Esophagus squamous epithelium (tissue), 5 donors: ENCODE measurements around the gene NUP42. TPM values are rescaled to one million over a fixed set of nuclear protein-coding genes. Genes with fewer than 3 reads are reported as not detected.

Source experiments
- DNase-seq: peaks from one replicate; lab custom pipeline; 2025; lab: John Stamatoyannopoulos, UW
- H3K27ac ChIP-seq, 4 donors: fragments of 200-600 bp; sonication (generic); one replicate each; pipeline ENCODE4 v1.5.1; 2016 to 2019; ENCODE audit warnings: mild to moderate bottlenecking in 1 of 4
- H3K27me3 ChIP-seq, 4 donors: fragments of 200-600 bp; sonication (generic); 1 replicate in 3 of 4; 2 replicates in 1 of 4; pipeline versions ENCODE4 v1.5.1 to v1.6.0; 2017 to 2021; ENCODE audit warnings: antibody characterized with exemption in 1 of 4
- H3K36me3 ChIP-seq, 3 donors: fragments of 200-600 bp; sonication (generic); one replicate each; pipeline ENCODE4 v1.5.1; 2016 to 2019
- H3K4me1 ChIP-seq, 3 donors: fragments of 200-600 bp; sonication (generic); one replicate each; pipeline ENCODE4 v1.5.1; 2017 to 2019
- H3K4me3 ChIP-seq, 4 donors: fragments of 200-600 bp; sonication (generic); 1 replicate in 3 of 4; 2 replicates in 1 of 4; pipeline ENCODE4 v1.5.1; 2016 to 2019; ENCODE audit warnings: mild to moderate bottlenecking in 2 of 4, moderate library complexity in 1 of 4
- H3K9me3 ChIP-seq, 3 donors: fragments of 200-600 bp; sonication (generic); one replicate each; pipeline ENCODE4 v1.5.1; 2016 to 2019
- CTCF ChIP-seq, 6 experiments: fragments of 450-650 bp in 4 of 6; fragments of 200-600 bp in 2 of 6; sonication (generic) in 2 of 6; IDR thresholded peaks; one replicate each; pipeline ENCODE4 v1.5.1; 2016 to 2019; ENCODE audit warnings: antibody characterized with exemption in 6 of 6, mild to moderate bottlenecking in 4 of 6, moderate library complexity in 4 of 6
- POLR2A ChIP-seq, 4 donors: fragments of 450-650 bp; IDR thresholded peaks; one replicate each; pipeline ENCODE4 v1.6.1; 2017; ENCODE audit warnings: antibody characterized with exemption in 4 of 4, mild to moderate bottlenecking in 4 of 4, moderate library complexity in 3 of 4
- WGBS, 2 donors: methylation state at CpG; one replicate each; pipeline ENCODE4 v1.1.5; 2018; 5-methylcytosine and 5-hydroxymethylcytosine counted together
- intact Hi-C: fragments of 100-400 bp; cut with DNase I; formaldehyde crosslinking; loops from one replicate; pipeline ENCODE4 v1.15.0; 2022
- total RNA-seq, 4 donors: library from RNA; depleted of rRNA; stranded (reverse); fragments of >200 nt; gene quantifications; one replicate each; pipeline ENCODE4 v1.1.0, GENCODE V29; 2016
- donor health status: DM: yes; HTN: yes; CAD: no.

NUP42 gene
- total RNA-seq, 4 donors from 2014 or later = 15.5 to 34.3 (median 29.1) TPM

- Histone ChIP-seq H3K9me3 (no peaks in the 10 kb centered on the region), H3K36me3 (peaks cover 0 to under 1% (median 0%) of the 10 kb centered on the region in 3 donors), H3K27ac (peak within 1 kb of the TSS; percentile 83 to 86 (median 84)), H3K4me1 (peaks cover 10 to 60% (median 21%) of the 10 kb centered on the region in 3 donors), H3K27me3 (peaks cover 0 to 25% (median 0%) of the 10 kb centered on the region in 4 donors), H3K4me3 (peak within 1 kb of the TSS; percentile 44 to 65 (median 56))
- DNase-seq = no peak
- intact Hi-C loops = no loop called here
- TF ChIP-seq POLR2A (IDR thresholded peaks at IDR 0.05) (peak in 2 of 4 donors; percentile 75 to 86), CTCF (IDR thresholded peaks at IDR 0.05) (no peak)
- WGBS, 2 donors = 16 to 37% methylated on average over 7 of the region's 7 CpGs
These were observed 64.7 kb downstream of the NUP42 start, which contains the start of gene GPNMB for GRCh38 chr7:23246555-23246954. GPNMB (plus strand) TSS chr7:23246775; CDS start chr7:23246858, 83 bp downstream.

DNA sequence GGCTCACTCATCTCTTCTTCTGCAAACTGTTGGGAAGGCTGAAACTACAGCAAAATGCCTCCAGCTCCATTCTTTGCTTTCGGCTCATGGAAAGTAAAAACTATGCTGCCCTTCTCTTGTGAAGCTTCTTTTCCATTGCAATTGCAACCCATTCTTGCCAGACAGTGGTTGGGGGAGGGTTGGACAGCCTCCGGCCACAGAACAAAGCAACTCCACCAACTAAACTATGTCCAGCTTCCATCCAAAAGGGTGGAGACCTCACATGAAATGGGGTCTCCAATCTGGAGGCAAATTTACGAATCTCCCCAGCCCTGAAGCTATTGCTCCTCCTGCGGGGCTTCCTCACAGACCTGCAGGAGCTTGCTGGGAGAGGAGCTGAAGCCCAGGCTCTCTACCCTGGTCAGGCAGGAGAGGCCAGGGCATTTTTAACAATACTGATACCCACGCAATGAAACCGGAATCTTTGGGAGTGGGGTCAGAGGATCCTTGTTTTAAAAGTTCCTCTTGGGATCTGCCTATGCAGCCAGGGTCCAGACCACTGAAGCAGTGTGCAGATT, 65.3 kb downstream of the NUP42 start:
- Histone ChIP-seq H3K27ac (peak overlapping the region; percentile 83 to 86 (median 84)), H3K4me3 (peak overlapping the region; percentile 44 to 65 (median 56)), H3K9me3 (no peaks in the 10 kb centered on the region), H3K4me1 (peaks cover 10 to 54% (median 21%) of the 10 kb centered on the region in 3 donors), H3K27me3 (peaks cover 0 to 23% (median 0%) of the 10 kb centered on the region in 4 donors), H3K36me3 (peaks cover 0 to 7% (median 0%) of the 10 kb centered on the region in 3 donors)
- TF ChIP-seq CTCF (IDR thresholded peaks at IDR 0.05) (no peak), POLR2A (IDR thresholded peaks at IDR 0.05) (no peak)
- DNase-seq = no peak
- intact Hi-C loops = no loop called here
- 35 to 54% methylated on average over 2 to 4 of the region's 6 CpGs for WGBS, 2 donors

- 6 to 11% methylated on average over 9 to 16 of the region's 53 CpGs for WGBS, 2 donors
- peaks cover 7 to 50% (median 21%) of the 10 kb centered on the region in 3 donors for H3K4me1 ChIP-seq
- H3K36me3 ChIP-seq = peaks cover 0 to 9% (median 0%) of the 10 kb centered on the region in 3 donors
- no peaks in the 10 kb centered on the region for H3K9me3 ChIP-seq
- H3K27ac ChIP-seq = peak overlapping the region; percentile 83 to 86 (median 84)
- DNase-seq = no peak
- intact Hi-C loops = no loop called here
- TF ChIP-seq POLR2A (IDR thresholded peaks at IDR 0.05) = peak in 2 of 4 donors; percentile 9 to 13
- TF ChIP-seq CTCF (IDR thresholded peaks at IDR 0.05) = no peak
- H3K4me3 ChIP-seq = peak overlapping the region; percentile 44 to 65 (median 56)
- H3K27me3 ChIP-seq = peaks cover 0 to 23% (median 0%) of the 10 kb centered on the region in 4 donors
These were observed 65.9 kb downstream of the NUP42 start for GRCh38 chr7:23247603-23248335.

GRCh38 chr7:23249486-23249885, 67.6 kb downstream of the NUP42 start:
- peaks cover 0 to 42% (median 21%) of the 10 kb centered on the region in 3 donors for H3K4me1 ChIP-seq
- H3K27me3 ChIP-seq = peaks cover 0 to 23% (median 0%) of the 10 kb centered on the region in 4 donors
- peaks cover 0 to 22% (median 3%) of the 10 kb centered on the region in 3 donors for H3K36me3 ChIP-seq
- no peak overlapping the region for H3K4me3 ChIP-seq
- intact Hi-C loops = no loop called here
- TF ChIP-seq CTCF (IDR thresholded peaks at IDR 0.05) = no peak
- no peak for TF ChIP-seq POLR2A (IDR thresholded peaks at IDR 0.05)
- DNase-seq = no peak
- no peaks in the 10 kb centered on the region for H3K9me3 ChIP-seq
- no peak overlapping the region for H3K27ac ChIP-seq

Other genes starting within 250 kb of the NUP42 start
- 10 to 100 TPM; 19.8 to 51.2 (median 34.1) TPM for gene HYCC1, start 167.9 kb upstream of the NUP42 start, total RNA-seq
- 10 to 100 TPM; 16.3 to 26.9 (median 20.5) TPM for gene KLHL7, start 76.3 kb upstream of the NUP42 start, total RNA-seq
- gene GPNMB, start 64.7 kb downstream of the NUP42 start, total RNA-seq = 100 to 1,000 TPM in 2 of 4 donors, 10 to 100 TPM in 2; 34.5 to 187 (median 107) TPM
- gene MALSU1, start 117.3 kb downstream of the NUP42 start, total RNA-seq = 10 to 100 TPM; 32.6 to 55.1 (median 49.3) TPM